Measurements from ENCODE around the gene RASGRP2.

The RASGRP2 gene

GRCh38 chr11:64784813-64785581 is 41.1 kb upstream of the RASGRP2 start:
- H3K79me2 ChIP-seq, result no peaks in the 10 kb centered on the region
- H2AFZ ChIP-seq, result no peak overlapping the region
- no peaks in the 10 kb centered on the region for H3K9me3 ChIP-seq (ENCODE audit: control insufficient read depth, low read length)
- no peak for TF ChIP-seq CTCF (IDR thresholded peaks at IDR 0.05)
- H3K4me1 ChIP-seq, result no peaks in the 10 kb centered on the region
- no peaks in the 10 kb centered on the region for H3K27me3 ChIP-seq (ENCODE audit: control insufficient read depth, insufficient read depth, low read length)
- no peak overlapping the region for H3K9ac ChIP-seq
- no peak overlapping the region for H3K4me2 ChIP-seq (ENCODE audit: low read length)
- no peak overlapping the region for H3K27ac ChIP-seq
- H3K36me3 ChIP-seq (ENCODE audit: control insufficient read depth, insufficient read depth, low read length), result no peaks in the 10 kb centered on the region
- H3K4me3 ChIP-seq (ENCODE audit: low read depth, low read length), result no peak overlapping the region

- Histone ChIP-seq H3K4me3 (ENCODE audit: low read depth, low read length) (peak within 1 kb of the TSS; percentile 81), H3K4me1 (peaks cover 5% of the 10 kb centered on the region), H3K4me2 (ENCODE audit: low read length) (peak within 1 kb of the TSS; percentile 79), H3K9me3 (ENCODE audit: control insufficient read depth, low read length) (no peaks in the 10 kb centered on the region), H3K36me3 (ENCODE audit: control insufficient read depth, insufficient read depth, low read length) (no peaks in the 10 kb centered on the region), H3K27ac (peak within 1 kb of the TSS; percentile 97), H3K79me2 (peaks cover 20% of the 10 kb centered on the region), H2AFZ (peak within 1 kb of the TSS; percentile 87), H3K9ac (peak within 1 kb of the TSS; percentile 87), H3K27me3 (ENCODE audit: control insufficient read depth, insufficient read depth, low read length) (no peaks in the 10 kb centered on the region)
- TF ChIP-seq CTCF (IDR thresholded peaks at IDR 0.05), result no peak
Measured at GRCh38 chr11:64778473-64779298, 34.7 kb upstream of the RASGRP2 start, which contains the start of gene SF1. Gene SF1 (minus strand): TSS chr11:64778542. CDS start chr11:64778392, 150 bp downstream.

GRCh38 chr11:64778223-64778472 is 34.2 kb upstream of the RASGRP2 start:
- H3K9me3 ChIP-seq (ENCODE audit: control insufficient read depth, low read length), result no peaks in the 10 kb centered on the region
- H3K9ac ChIP-seq, result peak overlapping the region; percentile 87
- H3K27me3 ChIP-seq (ENCODE audit: control insufficient read depth, insufficient read depth, low read length), result no peaks in the 10 kb centered on the region
- peaks cover 5% of the 10 kb centered on the region for H3K4me1 ChIP-seq
- H2AFZ ChIP-seq, result peak overlapping the region; percentile 53
- H3K4me2 ChIP-seq (ENCODE audit: low read length), result no peak overlapping the region
- H3K27ac ChIP-seq, result peak overlapping the region; percentile 97
- H3K4me3 ChIP-seq (ENCODE audit: low read depth, low read length), result peak overlapping the region; percentile 73
- TF ChIP-seq CTCF (IDR thresholded peaks at IDR 0.05), result no peak
- no peaks in the 10 kb centered on the region for H3K36me3 ChIP-seq (ENCODE audit: control insufficient read depth, insufficient read depth, low read length)
- peaks cover 26% of the 10 kb centered on the region for H3K79me2 ChIP-seq

GRCh38 chr11:64777449-64778222 is 33.7 kb upstream of the RASGRP2 start:
- peak overlapping the region; percentile 79 for H3K4me2 ChIP-seq (ENCODE audit: low read length)
- peak overlapping the region; percentile 81 for H3K4me3 ChIP-seq (ENCODE audit: low read depth, low read length)
- H3K79me2 ChIP-seq, result peaks cover 28% of the 10 kb centered on the region
- H3K36me3 ChIP-seq (ENCODE audit: control insufficient read depth, insufficient read depth, low read length), result no peaks in the 10 kb centered on the region
- peaks cover 7% of the 10 kb centered on the region for H3K4me1 ChIP-seq
- no peak overlapping the region for H2AFZ ChIP-seq
- no peaks in the 10 kb centered on the region for H3K9me3 ChIP-seq (ENCODE audit: control insufficient read depth, low read length)
- peak overlapping the region; percentile 51 for H3K27ac ChIP-seq
- H3K9ac ChIP-seq, result no peak overlapping the region
- no peaks in the 10 kb centered on the region for H3K27me3 ChIP-seq (ENCODE audit: control insufficient read depth, insufficient read depth, low read length)
- TF ChIP-seq CTCF (IDR thresholded peaks at IDR 0.05), result no peak
